ENCODE data around the gene ECE2. TPM values are rescaled to one million over a fixed set of nuclear protein-coding genes. Genes with fewer than 3 reads are reported as not detected.

Gene ECE2
- total RNA-seq, 1 experiment from 2014 or later = not detected

DNA sequence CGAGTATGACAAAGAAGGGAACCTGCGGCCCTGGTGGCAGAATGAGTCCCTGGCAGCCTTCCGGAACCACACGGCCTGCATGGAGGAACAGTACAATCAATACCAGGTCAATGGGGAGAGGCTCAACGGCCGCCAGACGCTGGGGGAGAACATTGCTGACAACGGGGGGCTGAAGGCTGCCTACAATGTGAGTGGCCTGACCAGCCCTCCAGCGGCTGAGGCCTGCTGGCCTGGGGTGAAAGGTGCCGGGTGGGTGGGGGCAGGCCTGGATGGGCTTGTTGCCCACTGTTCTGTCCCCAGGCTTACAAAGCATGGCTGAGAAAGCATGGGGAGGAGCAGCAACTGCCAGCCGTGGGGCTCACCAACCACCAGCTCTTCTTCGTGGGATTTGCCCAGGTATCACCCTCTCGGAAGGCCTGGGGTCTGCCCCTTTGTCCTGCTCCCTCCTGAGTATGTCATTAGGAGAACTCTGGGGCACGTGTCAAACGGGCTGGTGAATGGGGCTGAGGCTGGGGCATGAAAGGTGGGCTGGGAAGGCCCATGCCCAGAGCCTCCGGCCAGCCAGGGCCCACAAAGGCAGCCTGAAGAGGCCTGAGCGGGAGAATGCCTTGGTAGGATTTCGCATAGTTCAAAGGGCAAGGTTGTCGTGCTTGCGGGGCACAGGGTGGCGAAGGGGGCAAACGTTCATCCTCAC is 15.4 kb downstream of the ECE2 start:
- TF ChIP-seq, protein P1, sequence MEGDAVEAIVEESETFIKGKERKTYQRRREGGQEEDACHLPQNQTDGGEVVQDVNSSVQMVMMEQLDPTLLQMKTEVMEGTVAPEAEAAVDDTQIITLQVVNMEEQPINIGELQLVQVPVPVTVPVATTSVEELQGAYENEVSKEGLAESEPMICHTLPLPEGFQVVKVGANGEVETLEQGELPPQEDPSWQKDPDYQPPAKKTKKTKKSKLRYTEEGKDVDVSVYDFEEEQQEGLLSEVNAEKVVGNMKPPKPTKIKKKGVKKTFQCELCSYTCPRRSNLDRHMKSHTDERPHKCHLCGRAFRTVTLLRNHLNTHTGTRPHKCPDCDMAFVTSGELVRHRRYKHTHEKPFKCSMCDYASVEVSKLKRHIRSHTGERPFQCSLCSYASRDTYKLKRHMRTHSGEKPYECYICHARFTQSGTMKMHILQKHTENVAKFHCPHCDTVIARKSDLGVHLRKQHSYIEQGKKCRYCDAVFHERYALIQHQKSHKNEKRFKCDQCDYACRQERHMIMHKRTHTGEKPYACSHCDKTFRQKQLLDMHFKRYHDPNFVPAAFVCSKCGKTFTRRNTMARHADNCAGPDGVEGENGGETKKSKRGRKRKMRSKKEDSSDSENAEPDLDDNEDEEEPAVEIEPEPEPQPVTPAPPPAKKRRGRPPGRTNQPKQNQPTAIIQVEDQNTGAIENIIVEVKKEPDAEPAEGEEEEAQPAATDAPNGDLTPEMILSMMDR (IDR thresholded peaks at IDR 0.05; ENCODE audit: unreplicated experiment) = no peak
- no TSS peak for BruUV-seq (replicated peaks)
- H3K4me3 Mint-ChIP-seq (ENCODE audit: unreplicated experiment) = no peak overlapping the region
- H3K36me3 Mint-ChIP-seq (ENCODE audit: insufficient read depth, unreplicated experiment) = no peaks in the 10 kb centered on the region
- no peaks in the 10 kb centered on the region for H3K9me3 Mint-ChIP-seq (ENCODE audit: unreplicated experiment)
- DNase-seq (ENCODE audit: unreplicated experiment) = no peak
- H3K27me3 Mint-ChIP-seq (ENCODE audit: insufficient read depth, unreplicated experiment) = peaks cover 6% of the 10 kb centered on the region
- POLR2A ChIA-PET = no interaction called here
- H3K27ac Mint-ChIP-seq (ENCODE audit: low read depth, unreplicated experiment) = peak overlapping the region; percentile 19
- H3K4me1 Mint-ChIP-seq (ENCODE audit: insufficient read depth, unreplicated experiment) = no peaks in the 10 kb centered on the region
- intact Hi-C loops (cut with micrococcal nuclease) = no loop called here
- CTCF ChIA-PET = interaction anchor here (1.1 kb wide), 1 partner anchor 45 kb away, joined by 4 read pairs; no protein-coding TSS in a partner anchor

GRCh38 chr3:184291738-184292445 is 16.1 kb downstream of the ECE2 start:
- no TSS peak for BruUV-seq (replicated peaks)
- no peaks in the 10 kb centered on the region for H3K9me3 Mint-ChIP-seq (ENCODE audit: unreplicated experiment)
- intact Hi-C loops (cut with micrococcal nuclease) = no loop called here
- POLR2A ChIA-PET = no interaction called here
- no peaks in the 10 kb centered on the region for H3K36me3 Mint-ChIP-seq (ENCODE audit: insufficient read depth, unreplicated experiment)
- no peak for DNase-seq (ENCODE audit: unreplicated experiment)
- no peak overlapping the region for H3K27ac Mint-ChIP-seq (ENCODE audit: low read depth, unreplicated experiment)
- H3K27me3 Mint-ChIP-seq (ENCODE audit: insufficient read depth, unreplicated experiment) = no peaks in the 10 kb centered on the region
- H3K4me1 Mint-ChIP-seq (ENCODE audit: insufficient read depth, unreplicated experiment) = no peaks in the 10 kb centered on the region
- TF ChIP-seq, protein P1 (IDR thresholded peaks at IDR 0.05; ENCODE audit: unreplicated experiment) = no peak
- H3K4me3 Mint-ChIP-seq (ENCODE audit: unreplicated experiment) = no peak overlapping the region
- CTCF ChIA-PET = interaction anchor here (1.0 to 1.1 kb wide), 2 partner anchors 45 to 54 kb away, joined by 3 to 4 read pairs; no protein-coding TSS in a partner anchor

DNA sequence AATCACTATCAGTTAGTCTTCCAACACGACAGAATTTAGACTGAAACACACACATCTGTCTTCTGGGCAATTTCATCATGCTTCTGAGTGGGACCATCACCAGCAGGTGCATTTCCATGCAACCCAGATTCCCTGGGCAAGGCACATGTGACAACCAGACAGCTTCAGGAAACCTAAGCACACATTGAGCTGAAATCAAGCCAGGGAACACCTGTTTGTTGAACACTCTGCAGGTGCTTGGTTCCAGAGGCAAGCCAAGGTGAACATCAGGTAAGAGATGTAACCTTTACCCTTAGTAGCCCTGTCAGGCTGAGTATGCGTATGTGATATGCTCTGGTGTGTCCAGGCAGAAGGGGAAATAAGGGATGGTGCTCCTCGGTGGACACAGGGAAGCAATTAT is 19.9 kb downstream of the ECE2 start:
- DNase-seq (ENCODE audit: unreplicated experiment) = no peak
- TF ChIP-seq, protein P1 (IDR thresholded peaks at IDR 0.05; ENCODE audit: unreplicated experiment) = no peak
- H3K4me3 Mint-ChIP-seq (ENCODE audit: unreplicated experiment) = no peak overlapping the region
- H3K9me3 Mint-ChIP-seq (ENCODE audit: unreplicated experiment) = no peaks in the 10 kb centered on the region
- H3K27me3 Mint-ChIP-seq (ENCODE audit: insufficient read depth, unreplicated experiment) = no peaks in the 10 kb centered on the region
- H3K27ac Mint-ChIP-seq (ENCODE audit: low read depth, unreplicated experiment) = no peak overlapping the region
- CTCF ChIA-PET = interaction anchor here (0.7 to 2.3 kb wide), 3 partner anchors 69 to 278 kb away, joined by 4 to 6 read pairs (median 5); partner anchors contain the start of gene ABCC5
- H3K36me3 Mint-ChIP-seq (ENCODE audit: insufficient read depth, unreplicated experiment) = peaks cover 14% of the 10 kb centered on the region
- H3K4me1 Mint-ChIP-seq (ENCODE audit: insufficient read depth, unreplicated experiment) = peaks cover 5% of the 10 kb centered on the region
- intact Hi-C loops (cut with micrococcal nuclease) = no loop called here
- POLR2A ChIA-PET = no interaction called here
- BruUV-seq (replicated peaks) = no TSS peak

DNA sequence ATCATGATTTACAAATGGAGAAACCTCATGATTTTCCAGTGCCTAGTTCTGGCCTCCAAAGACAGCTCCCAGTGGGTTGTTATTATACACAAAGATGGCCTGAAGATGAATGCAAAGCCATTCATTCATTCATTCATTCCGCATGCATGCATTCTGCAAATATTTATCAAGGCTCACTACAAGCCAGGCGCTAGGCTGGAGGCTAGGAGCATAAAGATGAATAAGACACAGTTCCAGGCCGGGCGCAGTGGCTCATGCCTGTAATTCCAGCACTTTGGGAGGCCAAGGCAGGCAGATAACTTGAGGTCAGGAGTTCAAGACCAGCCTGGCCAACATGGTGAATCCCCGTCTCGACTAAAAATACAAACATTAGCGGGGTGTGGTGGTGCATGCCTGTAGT is 20.8 kb downstream of the ECE2 start:
- no peak overlapping the region for H3K4me3 Mint-ChIP-seq (ENCODE audit: unreplicated experiment)
- no TSS peak for BruUV-seq (replicated peaks)
- H3K27me3 Mint-ChIP-seq (ENCODE audit: insufficient read depth, unreplicated experiment) = no peaks in the 10 kb centered on the region
- peaks cover 23% of the 10 kb centered on the region for H3K36me3 Mint-ChIP-seq (ENCODE audit: insufficient read depth, unreplicated experiment)
- no peaks in the 10 kb centered on the region for H3K9me3 Mint-ChIP-seq (ENCODE audit: unreplicated experiment)
- ChIA-PET CTCF (interaction anchor here (0.6 kb wide), 1 partner anchor 23 kb away, joined by 4 read pairs; no protein-coding TSS in a partner anchor), POLR2A (no interaction called here)
- DNase-seq (ENCODE audit: unreplicated experiment) = no peak
- intact Hi-C loops (cut with micrococcal nuclease) = no loop called here
- peaks cover 5% of the 10 kb centered on the region for H3K4me1 Mint-ChIP-seq (ENCODE audit: insufficient read depth, unreplicated experiment)
- no peak overlapping the region for H3K27ac Mint-ChIP-seq (ENCODE audit: low read depth, unreplicated experiment)
- TF ChIP-seq, protein P1 (IDR thresholded peaks at IDR 0.05; ENCODE audit: unreplicated experiment) = no peak
